ENCODE measurements around the gene C4A. TPM values are rescaled to one million over a fixed set of nuclear protein-coding genes. Genes with fewer than 3 reads are reported as not detected.
"Not testable (repeated sequence)": the region's sequence is repeated elsewhere in the genome, so short reads cannot be mapped to it uniquely, and the experiment has no call there.

The C4A gene
- total RNA-seq, 4 donors from 2014 or later: 4.0 to 10.2 (median 5.3) TPM

DNA sequence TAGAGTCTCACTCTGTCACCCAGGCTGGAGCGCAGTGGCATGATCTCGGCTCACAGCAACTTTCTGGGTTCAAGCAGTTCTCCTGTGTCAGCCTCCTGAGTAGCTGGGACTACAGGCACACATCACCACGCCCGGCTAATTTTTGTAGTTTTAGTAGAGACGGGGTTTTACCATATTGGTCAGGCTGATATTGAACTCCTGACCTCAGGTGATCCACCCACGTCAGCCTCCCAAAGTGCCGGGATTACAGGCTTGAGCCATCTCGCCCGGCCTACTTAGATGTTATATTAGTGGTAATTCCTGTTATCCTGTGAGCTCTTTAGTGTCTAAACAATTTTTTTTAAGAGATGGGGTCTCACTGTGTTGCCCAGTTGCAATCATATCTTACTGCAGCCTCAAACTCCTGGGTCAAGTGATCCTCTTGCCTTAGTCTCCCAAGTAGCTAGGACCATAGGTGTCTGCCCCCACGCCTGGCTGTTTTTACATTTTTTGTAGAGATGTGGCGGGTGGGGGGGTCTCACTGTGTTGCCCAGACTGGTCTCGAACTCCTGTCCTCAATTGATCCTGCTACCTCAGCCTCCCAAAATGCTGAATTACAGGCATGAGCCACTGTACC is 3.9 kb upstream of the C4A start:
- H3K9me3 ChIP-seq: no peaks in the 10 kb centered on the region
- no peak overlapping the region for H3K27ac ChIP-seq
- H3K4me1 ChIP-seq: peaks cover 10% of the 10 kb centered on the region
- WGBS: 94% methylated on average over 12 of the region's 12 CpGs
- TF ChIP-seq POLR2A (IDR thresholded peaks at IDR 0.05): no peak
- no peak for TF ChIP-seq EP300 (IDR thresholded peaks at IDR 0.05)
- TF ChIP-seq POLR2AphosphoS5 (IDR thresholded peaks at IDR 0.05): no peak
- TF ChIP-seq, protein P1, sequence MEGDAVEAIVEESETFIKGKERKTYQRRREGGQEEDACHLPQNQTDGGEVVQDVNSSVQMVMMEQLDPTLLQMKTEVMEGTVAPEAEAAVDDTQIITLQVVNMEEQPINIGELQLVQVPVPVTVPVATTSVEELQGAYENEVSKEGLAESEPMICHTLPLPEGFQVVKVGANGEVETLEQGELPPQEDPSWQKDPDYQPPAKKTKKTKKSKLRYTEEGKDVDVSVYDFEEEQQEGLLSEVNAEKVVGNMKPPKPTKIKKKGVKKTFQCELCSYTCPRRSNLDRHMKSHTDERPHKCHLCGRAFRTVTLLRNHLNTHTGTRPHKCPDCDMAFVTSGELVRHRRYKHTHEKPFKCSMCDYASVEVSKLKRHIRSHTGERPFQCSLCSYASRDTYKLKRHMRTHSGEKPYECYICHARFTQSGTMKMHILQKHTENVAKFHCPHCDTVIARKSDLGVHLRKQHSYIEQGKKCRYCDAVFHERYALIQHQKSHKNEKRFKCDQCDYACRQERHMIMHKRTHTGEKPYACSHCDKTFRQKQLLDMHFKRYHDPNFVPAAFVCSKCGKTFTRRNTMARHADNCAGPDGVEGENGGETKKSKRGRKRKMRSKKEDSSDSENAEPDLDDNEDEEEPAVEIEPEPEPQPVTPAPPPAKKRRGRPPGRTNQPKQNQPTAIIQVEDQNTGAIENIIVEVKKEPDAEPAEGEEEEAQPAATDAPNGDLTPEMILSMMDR (IDR thresholded peaks at IDR 0.05): no peak
- no peak overlapping the region for H3K4me3 ChIP-seq
- H3K36me3 ChIP-seq: peaks cover 16% of the 10 kb centered on the region
- DNase-seq (ENCODE audit: low spot score in 2 of 2): no peak
- H3K27me3 ChIP-seq: no peaks in the 10 kb centered on the region

DNA sequence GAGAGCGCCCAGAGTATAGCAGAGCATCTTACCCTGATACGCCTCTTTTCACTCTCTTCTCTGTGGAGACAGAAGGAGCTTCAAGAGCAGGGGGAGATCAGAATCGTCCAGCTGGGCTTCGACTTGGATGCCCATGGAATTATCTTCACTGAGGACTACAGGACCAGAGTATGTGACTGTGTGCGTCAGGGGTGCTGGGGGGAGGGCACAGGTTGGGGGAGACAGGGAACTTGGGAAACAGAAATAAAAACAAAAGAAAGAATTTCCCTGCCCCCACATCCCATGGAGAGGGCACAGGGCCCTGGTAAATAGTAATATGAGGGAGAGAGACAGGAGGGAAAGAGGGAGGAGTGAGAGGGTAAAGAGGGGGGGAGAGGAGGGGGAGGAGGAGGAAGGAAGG is 3.0 kb upstream of the C4A start:
- peaks cover 1% of the 10 kb centered on the region for H3K4me1 ChIP-seq
- 90% methylated on average over 5 of the region's 5 CpGs for WGBS
- TF ChIP-seq EP300 (IDR thresholded peaks at IDR 0.05) (no peak), POLR2AphosphoS5 (IDR thresholded peaks at IDR 0.05) (no peak), POLR2A (IDR thresholded peaks at IDR 0.05) (no peak)
- TF ChIP-seq, protein P1 (IDR thresholded peaks at IDR 0.05): no peak
- no peaks in the 10 kb centered on the region for H3K9me3 ChIP-seq
- no peak for DNase-seq (ENCODE audit: low spot score in 2 of 2)
- no peaks in the 10 kb centered on the region for H3K27me3 ChIP-seq
- no peak overlapping the region for H3K4me3 ChIP-seq
- H3K27ac ChIP-seq: no peak overlapping the region
- H3K36me3 ChIP-seq: peaks cover 16% of the 10 kb centered on the region

DNA sequence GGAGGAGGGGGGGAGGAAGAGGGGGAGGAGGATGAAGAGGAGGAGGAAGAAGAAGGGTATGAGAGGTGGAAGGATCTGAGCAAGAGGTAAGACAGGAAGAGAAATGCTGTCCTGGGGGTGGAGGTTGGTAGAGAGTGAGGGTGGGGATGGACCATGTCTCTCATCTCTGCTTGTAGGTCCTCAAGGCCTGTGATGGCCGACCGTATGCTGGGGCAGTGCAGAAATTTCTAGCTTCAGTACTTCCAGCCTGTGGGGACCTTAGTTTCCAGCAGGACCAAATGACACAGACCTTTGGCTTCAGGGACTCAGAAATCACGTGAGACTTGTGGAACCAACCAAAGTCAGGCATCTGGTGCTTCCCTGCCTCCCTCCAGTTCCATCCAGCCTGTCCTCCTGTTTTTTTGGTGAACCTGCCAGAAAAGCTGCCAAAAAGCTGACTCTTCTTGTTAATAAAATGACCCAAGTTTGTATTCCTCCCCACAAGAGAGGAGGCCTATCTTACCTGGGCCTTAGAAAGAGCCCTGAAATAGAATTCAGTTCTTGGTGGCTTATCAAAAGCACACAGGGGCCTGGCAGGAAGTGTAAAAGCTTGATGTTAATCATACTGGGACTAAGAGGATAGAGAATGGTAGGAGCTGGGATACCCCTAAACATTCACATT is 2.5 kb upstream of the C4A start:
- DNase-seq (ENCODE audit: low spot score in 2 of 2): no peak
- no peaks in the 10 kb centered on the region for H3K4me1 ChIP-seq
- WGBS: 89% methylated on average over 3 of the region's 3 CpGs
- H3K27me3 ChIP-seq: no peaks in the 10 kb centered on the region
- no peak for TF ChIP-seq POLR2A (IDR thresholded peaks at IDR 0.05)
- TF ChIP-seq, protein P1 (IDR thresholded peaks at IDR 0.05): no peak
- no peak for TF ChIP-seq POLR2AphosphoS5 (IDR thresholded peaks at IDR 0.05)
- TF ChIP-seq EP300 (IDR thresholded peaks at IDR 0.05): no peak
- peaks cover 16% of the 10 kb centered on the region for H3K36me3 ChIP-seq
- no peak overlapping the region for H3K27ac ChIP-seq
- no peak overlapping the region for H3K4me3 ChIP-seq
- H3K9me3 ChIP-seq: no peaks in the 10 kb centered on the region

DNA sequence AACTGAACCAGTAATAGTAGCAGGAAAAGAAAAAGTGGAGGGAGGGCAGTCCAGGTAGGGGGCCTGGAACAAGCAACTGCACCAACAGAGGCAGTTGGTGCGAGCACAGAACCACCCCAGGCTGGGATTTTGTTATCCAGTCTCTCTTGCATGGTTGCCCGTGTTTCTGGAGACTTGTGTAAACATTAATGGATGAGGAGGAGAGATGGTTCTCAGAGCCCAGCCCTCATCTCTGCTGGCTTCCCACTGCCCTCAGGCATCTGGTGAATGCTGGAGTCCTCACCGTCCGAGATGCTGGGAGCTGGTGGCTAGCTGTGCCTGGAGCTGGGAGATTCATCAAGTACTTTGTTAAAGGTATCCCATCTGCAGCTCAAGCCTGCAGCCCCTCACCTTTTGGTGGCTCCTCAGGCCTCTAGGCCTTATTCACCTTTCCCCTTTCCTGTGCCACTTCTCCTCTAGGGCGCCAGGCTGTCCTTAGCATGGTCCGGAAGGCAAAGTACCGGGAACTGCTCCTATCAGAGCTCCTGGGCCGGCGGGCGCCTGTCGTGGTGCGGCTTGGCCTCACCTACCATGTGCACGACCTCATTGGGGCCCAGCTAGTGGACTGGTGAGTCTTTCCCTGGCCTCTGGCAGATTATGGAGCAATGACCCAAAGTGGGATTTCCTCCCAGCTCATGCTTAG is 1.5 kb upstream of the C4A start:
- peaks cover 16% of the 10 kb centered on the region for H3K36me3 ChIP-seq
- not testable (repeated sequence) for H3K27me3 ChIP-seq; H3K4me3 ChIP-seq; DNase-seq (ENCODE audit: low spot score in 2 of 2); H3K4me1 ChIP-seq; H3K9me3 ChIP-seq; H3K27ac ChIP-seq
- WGBS: 90% methylated on average over 4 of the region's 13 CpGs

DNA sequence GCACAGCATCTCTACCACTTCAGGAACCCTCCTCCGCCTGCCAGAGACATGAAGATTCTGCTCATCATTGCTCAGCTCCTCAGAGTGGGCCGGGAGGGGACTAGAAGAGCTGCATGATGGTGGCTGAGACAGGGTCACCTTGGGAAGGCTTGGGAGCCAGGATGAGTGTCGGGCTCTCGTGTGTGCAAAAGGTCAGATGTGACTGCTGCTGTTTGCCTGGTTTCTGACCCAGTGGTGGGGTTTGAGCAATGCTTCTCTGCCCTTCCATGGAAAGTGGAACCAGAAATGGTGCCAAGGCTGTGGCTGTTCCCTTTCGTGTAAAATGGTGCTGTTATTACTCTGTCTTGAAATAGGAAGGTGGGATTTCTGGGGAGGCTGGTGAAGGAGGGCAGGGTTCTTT is 859 bp upstream of the C4A start:
- not testable (repeated sequence) for H3K27ac ChIP-seq; H3K4me1 ChIP-seq; H3K27me3 ChIP-seq; DNase-seq (ENCODE audit: low spot score in 2 of 2); H3K4me3 ChIP-seq; H3K9me3 ChIP-seq
- peaks cover 16% of the 10 kb centered on the region for H3K36me3 ChIP-seq
- no CpG with 5 or more reads among the region's 5 CpGs for WGBS

DNA sequence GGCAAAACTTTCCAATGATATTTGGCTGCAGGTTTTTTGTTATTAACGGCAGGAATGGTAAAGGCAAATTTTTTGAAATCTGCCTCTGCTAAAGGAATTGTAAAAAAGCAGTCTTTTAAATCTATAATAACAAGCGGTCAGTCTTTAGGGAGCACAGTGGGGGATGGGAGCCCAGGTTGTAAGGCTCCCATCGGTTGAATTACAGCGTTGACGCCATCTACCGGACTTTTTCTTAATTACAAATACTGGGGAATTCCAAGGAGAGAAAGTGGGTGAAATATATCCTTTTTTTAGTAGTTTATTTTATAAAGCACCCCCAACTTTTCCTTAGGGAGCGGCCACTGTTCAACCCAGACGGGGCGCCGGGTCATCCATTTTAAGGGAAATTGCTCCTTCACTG is 7.5 kb downstream of the C4A start:
- WGBS: no CpG with 5 or more reads among the region's 10 CpGs
- H3K27ac ChIP-seq, H3K9me3 ChIP-seq: not testable (repeated sequence)

DNA sequence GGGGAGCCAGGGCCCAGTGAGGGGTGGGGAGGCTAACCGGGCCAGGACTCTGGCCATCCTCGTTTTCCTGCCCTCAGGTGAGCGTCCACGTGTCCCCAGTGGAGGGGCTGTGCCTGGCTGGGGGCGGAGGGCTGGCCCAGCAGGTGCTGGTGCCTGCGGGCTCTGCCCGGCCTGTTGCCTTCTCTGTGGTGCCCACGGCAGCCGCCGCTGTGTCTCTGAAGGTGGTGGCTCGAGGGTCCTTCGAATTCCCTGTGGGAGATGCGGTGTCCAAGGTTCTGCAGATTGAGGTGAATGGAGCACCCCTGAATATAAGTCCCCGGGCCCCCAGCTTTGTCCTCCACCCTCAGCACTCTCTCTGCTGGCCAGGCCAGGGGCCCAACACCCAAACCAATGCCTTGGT is 12.6 kb downstream of the C4A start:
- H3K27ac ChIP-seq; H3K27me3 ChIP-seq; DNase-seq (ENCODE audit: low spot score in 2 of 2); H3K4me3 ChIP-seq; H3K4me1 ChIP-seq; H3K9me3 ChIP-seq; H3K36me3 ChIP-seq: not testable (repeated sequence)
- no CpG with 5 or more reads among the region's 14 CpGs for WGBS

More for the DNA sequence above, 7.5 kb downstream of the C4A start:
- not testable (repeated sequence) for H3K4me3 ChIP-seq; H3K36me3 ChIP-seq; H3K4me1 ChIP-seq; H3K27me3 ChIP-seq; DNase-seq (ENCODE audit: low spot score in 2 of 2)

DNA sequence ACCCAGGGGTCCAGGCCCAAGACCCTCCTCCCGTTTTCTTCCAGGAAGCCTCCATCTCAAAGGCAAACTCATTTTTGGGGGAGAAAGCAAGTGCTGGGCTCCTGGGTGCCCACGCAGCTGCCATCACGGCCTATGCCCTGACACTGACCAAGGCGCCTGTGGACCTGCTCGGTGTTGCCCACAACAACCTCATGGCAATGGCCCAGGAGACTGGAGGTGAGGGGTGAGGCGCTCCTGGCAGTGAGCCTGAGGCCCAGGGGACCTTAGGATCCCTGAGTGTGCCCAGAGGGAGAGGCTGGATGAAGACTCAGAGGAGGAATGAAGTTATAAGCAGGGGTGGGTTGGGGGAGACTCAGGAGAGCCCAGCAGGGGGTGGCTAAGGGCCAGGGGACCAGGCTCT is 14.5 kb downstream of the C4A start:
- 92% methylated on average over 5 of the region's 6 CpGs for WGBS
- not testable (repeated sequence) for H3K27ac ChIP-seq, H3K4me1 ChIP-seq, H3K4me3 ChIP-seq, H3K36me3 ChIP-seq, H3K9me3 ChIP-seq, H3K27me3 ChIP-seq
- peak in 1 of 2 donors; percentile 44 for DNase-seq (ENCODE audit: low spot score in 2 of 2)

DNA sequence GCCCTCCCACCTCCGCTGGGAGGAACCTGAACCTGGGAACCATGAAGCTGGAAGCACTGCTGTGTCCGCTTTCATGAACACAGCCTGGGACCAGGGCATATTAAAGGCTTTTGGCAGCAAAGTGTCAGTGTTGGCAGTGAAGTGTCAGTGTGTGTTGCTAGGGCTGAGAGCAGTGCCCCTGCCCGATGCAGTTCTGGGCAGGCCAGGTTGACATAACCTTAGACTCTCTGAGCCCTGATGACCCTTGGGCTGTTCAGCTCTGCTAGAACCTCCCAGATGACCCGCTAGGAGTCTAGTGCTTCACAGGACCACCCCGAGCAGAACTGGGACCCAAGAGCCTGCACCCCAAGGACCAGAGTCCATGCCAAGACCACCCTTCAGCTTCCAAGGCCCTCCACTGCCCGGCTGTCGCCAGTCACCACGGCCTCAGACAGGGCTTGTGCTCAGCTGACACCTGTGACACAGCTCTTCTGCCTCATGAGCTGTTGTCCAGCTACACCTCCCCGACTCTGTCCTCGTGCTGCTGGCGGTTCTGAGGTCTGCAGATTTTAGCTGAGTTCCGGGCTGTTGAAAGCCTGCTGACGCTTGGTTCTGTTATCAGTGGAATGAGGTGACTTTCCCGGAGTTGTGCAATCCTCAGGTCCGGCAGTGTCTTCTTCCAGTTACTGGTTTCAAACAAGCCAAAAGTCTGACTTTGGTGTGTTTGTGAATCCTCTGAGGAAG is 20.9 kb downstream of the C4A start:
- H3K4me1 ChIP-seq; H3K27ac ChIP-seq; H3K4me3 ChIP-seq; H3K36me3 ChIP-seq; H3K9me3 ChIP-seq; H3K27me3 ChIP-seq; DNase-seq (ENCODE audit: low spot score in 2 of 2): not testable (repeated sequence)
- WGBS: no CpG with 5 or more reads among the region's 15 CpGs

DNA sequence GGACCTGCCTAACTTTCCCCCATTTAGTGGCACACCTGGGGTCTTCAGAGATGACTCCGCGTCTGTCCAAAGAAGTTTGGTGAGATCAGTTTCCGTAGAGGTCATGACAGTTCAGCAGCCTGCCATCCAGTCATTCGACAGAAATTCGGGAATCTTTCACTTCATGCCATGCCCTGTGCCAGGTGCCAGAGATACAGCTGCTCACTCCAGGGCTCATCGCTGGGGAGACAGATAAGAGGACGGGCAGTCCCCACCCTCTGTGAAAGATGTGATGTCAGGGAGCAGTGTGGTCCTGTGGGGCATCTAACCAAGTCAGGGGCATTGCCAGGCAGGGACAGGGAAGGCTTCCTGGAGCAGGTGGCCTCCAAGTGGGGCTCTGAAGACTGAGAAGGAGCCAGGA is 21.4 kb downstream of the C4A start:
- no CpG with 5 or more reads among the region's 7 CpGs for WGBS
- H3K4me3 ChIP-seq; DNase-seq (ENCODE audit: low spot score in 2 of 2): not testable (repeated sequence)

More for the DNA sequence above, 21.4 kb downstream of the C4A start:
- H3K36me3 ChIP-seq, H3K27me3 ChIP-seq, H3K27ac ChIP-seq, H3K9me3 ChIP-seq, H3K4me1 ChIP-seq: not testable (repeated sequence)

Data from suprapubic skin (tissue), 4 donors.